Measurements from ENCODE around the gene S100A4. TPM values are rescaled to one million over a fixed set of nuclear protein-coding genes. Genes with fewer than 3 reads are reported as not detected.

Gene S100A4
- total RNA-seq, 1 donor from 2014 or later, result 375 TPM

DNA sequence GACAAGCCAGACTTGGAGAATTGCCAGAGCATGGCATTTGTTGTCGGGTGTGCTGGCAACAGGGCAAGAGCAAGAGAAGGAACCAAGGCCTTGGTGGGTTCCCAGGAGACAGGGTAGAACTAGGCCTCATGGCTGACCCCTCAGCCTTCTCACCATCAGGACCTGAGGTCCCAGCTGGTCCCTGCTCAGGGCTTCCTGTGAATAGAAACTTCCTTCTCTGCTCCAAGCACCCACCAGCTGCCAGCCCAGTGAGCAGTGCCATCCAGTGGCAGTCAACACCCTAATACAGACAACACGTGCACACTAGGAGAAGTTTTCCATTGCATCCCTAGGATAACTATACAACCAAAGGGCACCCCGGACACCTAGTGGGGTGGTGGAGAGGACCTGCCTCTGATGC is 32.6 kb downstream of the S100A4 start:
- intact Hi-C loops (cut with DNase I), result loop anchor here (5.0 kb wide), 2 partner anchors 54 to 99 kb away; partner anchors contain the start of genes S100A16 and S100A2
- peaks cover 13% of the 10 kb centered on the region for H3K4me1 ChIP-seq
- H3K9me3 ChIP-seq, result no peaks in the 10 kb centered on the region
- H3K27ac ChIP-seq, result no peak overlapping the region
- DNase-seq (ENCODE audit: extremely low spot score in 2 of 2), result peak in 1 of 2 donors; percentile 49
- H3K27me3 ChIP-seq, result no peaks in the 10 kb centered on the region
- H3K4me3 ChIP-seq, result no peak overlapping the region
- TF ChIP-seq, protein P1, sequence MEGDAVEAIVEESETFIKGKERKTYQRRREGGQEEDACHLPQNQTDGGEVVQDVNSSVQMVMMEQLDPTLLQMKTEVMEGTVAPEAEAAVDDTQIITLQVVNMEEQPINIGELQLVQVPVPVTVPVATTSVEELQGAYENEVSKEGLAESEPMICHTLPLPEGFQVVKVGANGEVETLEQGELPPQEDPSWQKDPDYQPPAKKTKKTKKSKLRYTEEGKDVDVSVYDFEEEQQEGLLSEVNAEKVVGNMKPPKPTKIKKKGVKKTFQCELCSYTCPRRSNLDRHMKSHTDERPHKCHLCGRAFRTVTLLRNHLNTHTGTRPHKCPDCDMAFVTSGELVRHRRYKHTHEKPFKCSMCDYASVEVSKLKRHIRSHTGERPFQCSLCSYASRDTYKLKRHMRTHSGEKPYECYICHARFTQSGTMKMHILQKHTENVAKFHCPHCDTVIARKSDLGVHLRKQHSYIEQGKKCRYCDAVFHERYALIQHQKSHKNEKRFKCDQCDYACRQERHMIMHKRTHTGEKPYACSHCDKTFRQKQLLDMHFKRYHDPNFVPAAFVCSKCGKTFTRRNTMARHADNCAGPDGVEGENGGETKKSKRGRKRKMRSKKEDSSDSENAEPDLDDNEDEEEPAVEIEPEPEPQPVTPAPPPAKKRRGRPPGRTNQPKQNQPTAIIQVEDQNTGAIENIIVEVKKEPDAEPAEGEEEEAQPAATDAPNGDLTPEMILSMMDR (IDR thresholded peaks at IDR 0.05), result no peak
- TF ChIP-seq POLR2A (IDR thresholded peaks at IDR 0.05) (no peak), POLR2AphosphoS5 (IDR thresholded peaks at IDR 0.05; ENCODE audit: insufficient read depth in 1 of 2, low read depth in 1 of 2) (no peak)
- H3K36me3 ChIP-seq, result no peaks in the 10 kb centered on the region

DNA sequence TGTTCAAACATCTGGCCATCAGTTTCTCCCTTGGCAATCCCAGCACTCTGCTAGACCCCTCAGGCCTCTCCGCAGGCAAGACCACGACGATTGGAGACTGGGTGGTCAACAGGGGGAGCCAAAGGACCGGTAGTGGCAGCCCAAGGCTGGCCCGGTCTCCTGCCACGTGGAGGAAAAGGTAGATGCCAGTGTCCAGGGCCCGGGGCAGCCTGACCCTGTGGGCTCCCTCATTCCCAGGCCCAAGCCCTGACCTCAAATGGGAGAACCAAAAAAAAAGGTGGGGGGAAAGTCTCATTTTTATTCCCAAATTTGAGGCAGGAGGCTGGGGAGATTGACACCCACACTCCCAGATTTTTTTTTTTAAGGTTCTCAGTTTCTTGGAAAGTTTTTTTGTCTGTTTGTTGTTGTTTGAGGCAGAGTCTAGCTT is 34.6 kb downstream of the S100A4 start:
- no peak for DNase-seq (ENCODE audit: extremely low spot score in 2 of 2)
- H3K4me3 ChIP-seq, result no peak overlapping the region
- H3K36me3 ChIP-seq, result no peaks in the 10 kb centered on the region
- peaks cover 29% of the 10 kb centered on the region for H3K4me1 ChIP-seq
- peak in 1 of 2 donors; percentile 41 for TF ChIP-seq POLR2AphosphoS5 (IDR thresholded peaks at IDR 0.05; ENCODE audit: insufficient read depth in 1 of 2, low read depth in 1 of 2)
- TF ChIP-seq POLR2A (IDR thresholded peaks at IDR 0.05), result no peak
- TF ChIP-seq, protein P1 (IDR thresholded peaks at IDR 0.05), result peak; percentile 77 to 93 (median 91)
- no peaks in the 10 kb centered on the region for H3K9me3 ChIP-seq
- intact Hi-C loops (cut with DNase I), result loop anchor here (5.0 kb wide), 2 partner anchors 56 to 101 kb away; partner anchors contain the start of genes S100A16 and S100A2
- H3K27ac ChIP-seq, result peak overlapping the region; percentile 61
- no peaks in the 10 kb centered on the region for H3K27me3 ChIP-seq

DNA sequence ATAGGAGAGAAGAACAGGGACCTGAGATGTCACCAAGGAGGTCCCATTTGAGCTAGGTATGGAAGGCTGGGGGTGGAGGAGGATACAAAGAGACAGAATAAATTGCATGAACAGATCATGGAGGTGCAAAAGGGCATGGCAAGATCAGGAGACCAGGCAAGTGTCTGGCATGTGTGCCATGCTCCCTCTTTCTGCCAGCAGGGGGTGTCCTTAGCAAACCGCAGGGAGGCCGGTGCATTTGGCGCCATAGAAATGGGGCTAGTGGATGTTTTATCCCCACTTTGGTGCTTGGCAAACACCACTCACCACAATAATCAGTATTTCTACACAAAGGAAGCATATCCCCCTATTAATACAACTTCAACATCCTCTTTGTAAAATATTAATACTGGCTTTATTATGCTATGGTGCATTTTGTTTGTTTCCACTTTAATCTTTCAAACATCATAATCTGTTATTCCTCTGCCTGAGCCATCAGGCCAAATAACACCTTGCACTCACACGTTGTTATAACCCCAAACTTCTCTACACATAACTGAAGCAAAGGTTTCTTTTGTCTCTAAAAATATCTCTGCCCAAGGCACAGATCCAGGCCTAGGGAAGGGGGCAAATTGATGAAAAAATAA is 35.8 kb downstream of the S100A4 start:
- intact Hi-C loops (cut with DNase I), result loop anchor here (5.0 kb wide), 2 partner anchors 57 to 102 kb away; partner anchors contain the start of genes S100A16 and S100A2
- Histone ChIP-seq H3K36me3 (no peaks in the 10 kb centered on the region), H3K9me3 (no peaks in the 10 kb centered on the region), H3K27me3 (no peaks in the 10 kb centered on the region), H3K4me1 (peaks cover 36% of the 10 kb centered on the region), H3K4me3 (no peak overlapping the region), H3K27ac (peak overlapping the region; percentile 61)
- no peak for DNase-seq (ENCODE audit: extremely low spot score in 2 of 2)
- no peak for TF ChIP-seq POLR2AphosphoS5 (IDR thresholded peaks at IDR 0.05; ENCODE audit: insufficient read depth in 1 of 2, low read depth in 1 of 2)
- TF ChIP-seq, protein P1 (IDR thresholded peaks at IDR 0.05), result peak in 1 of 3 experiments; percentile 28
- TF ChIP-seq POLR2A (IDR thresholded peaks at IDR 0.05), result no peak

DNA sequence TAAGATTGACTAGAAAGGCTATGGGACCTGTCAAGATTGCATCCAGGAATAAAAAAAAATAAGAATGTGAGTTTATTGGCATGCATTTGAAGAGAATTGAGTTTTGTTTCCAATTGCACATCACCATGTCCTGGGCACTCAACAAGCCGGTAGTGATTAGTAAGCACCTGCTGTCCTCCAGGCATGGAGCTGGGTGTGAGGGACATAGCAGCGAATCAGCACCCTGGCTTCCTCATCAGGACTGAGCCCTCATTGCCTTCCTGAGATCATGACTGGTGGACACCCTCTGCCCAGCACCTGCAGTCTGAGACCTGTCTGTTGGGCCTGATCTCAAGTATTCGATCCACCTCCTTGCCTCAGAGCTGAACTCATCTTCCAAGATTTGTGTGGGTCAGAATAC is 36.6 kb downstream of the S100A4 start:
- no peaks in the 10 kb centered on the region for H3K36me3 ChIP-seq
- no peaks in the 10 kb centered on the region for H3K9me3 ChIP-seq
- no peak for TF ChIP-seq POLR2A (IDR thresholded peaks at IDR 0.05)
- no peak for TF ChIP-seq POLR2AphosphoS5 (IDR thresholded peaks at IDR 0.05; ENCODE audit: insufficient read depth in 1 of 2, low read depth in 1 of 2)
- TF ChIP-seq, protein P1 (IDR thresholded peaks at IDR 0.05), result no peak
- peaks cover 36% of the 10 kb centered on the region for H3K4me1 ChIP-seq
- H3K27me3 ChIP-seq, result no peaks in the 10 kb centered on the region
- no peak overlapping the region for H3K4me3 ChIP-seq
- DNase-seq (ENCODE audit: extremely low spot score in 2 of 2), result no peak
- intact Hi-C loops (cut with DNase I), result no loop called here
- no peak overlapping the region for H3K27ac ChIP-seq

All from vagina (tissue), 2 donors.